Measurements from ENCODE around the gene CACHD1. TPM values are rescaled to one million over a fixed set of nuclear protein-coding genes. Genes with fewer than 3 reads are reported as not detected.

Gene CACHD1
- total and polyA plus RNA-seq, 2 of the 8 experiments (the other 6 are each of a cell fraction or from before 2014, with no cell fraction given), result 22.2 to 42.5 TPM

- no peak for TF ChIP-seq ATF2 (IDR thresholded peaks at IDR 0.05; ENCODE audit: low read length)
- TF ChIP-seq SAP30 (IDR thresholded peaks at IDR 0.05; ENCODE audit: insufficient read depth, insufficient replicate concordance, low read length), result no peak
Measured at GRCh38 chr1:64616039-64616438, 146.1 kb downstream of the CACHD1 start (continued).

Measured in H1 (cell line).